Measurements from ENCODE around the gene STRN.
"Not testable (repeated sequence)": the region's sequence is repeated elsewhere in the genome, so short reads cannot be mapped to it uniquely, and the experiment has no call there.

STRN gene

DNA sequence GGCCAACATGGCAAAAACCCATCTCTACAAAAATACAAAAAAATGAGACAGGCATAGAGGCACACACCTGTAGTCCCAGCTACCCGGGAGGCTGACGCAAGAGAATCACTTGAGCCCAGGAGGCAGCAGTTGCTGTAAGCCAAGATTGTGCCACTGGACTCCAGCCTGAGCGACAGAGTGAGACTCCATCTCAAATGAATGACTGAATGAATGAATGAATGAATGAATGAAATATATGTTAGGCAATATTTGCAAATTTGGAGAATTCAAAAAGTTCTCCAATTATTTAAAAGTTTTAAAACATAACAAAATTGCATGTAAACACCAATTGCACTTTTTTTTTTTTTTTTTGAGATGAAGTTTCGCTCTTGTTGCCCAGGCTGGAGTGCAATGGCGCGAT is 61.7 kb downstream of the STRN start:
- Mint-ChIP-seq H3K4me3 (no peak overlapping the region), H3K4me1 (ENCODE audit: low read depth) (peaks cover 6% of the 10 kb centered on the region), H3K36me3 (peaks cover 20% of the 10 kb centered on the region), H3K9me3 (ENCODE audit: low read depth) (no peaks in the 10 kb centered on the region), H3K27me3 (no peaks in the 10 kb centered on the region), H3K27ac (no peak overlapping the region)

DNA sequence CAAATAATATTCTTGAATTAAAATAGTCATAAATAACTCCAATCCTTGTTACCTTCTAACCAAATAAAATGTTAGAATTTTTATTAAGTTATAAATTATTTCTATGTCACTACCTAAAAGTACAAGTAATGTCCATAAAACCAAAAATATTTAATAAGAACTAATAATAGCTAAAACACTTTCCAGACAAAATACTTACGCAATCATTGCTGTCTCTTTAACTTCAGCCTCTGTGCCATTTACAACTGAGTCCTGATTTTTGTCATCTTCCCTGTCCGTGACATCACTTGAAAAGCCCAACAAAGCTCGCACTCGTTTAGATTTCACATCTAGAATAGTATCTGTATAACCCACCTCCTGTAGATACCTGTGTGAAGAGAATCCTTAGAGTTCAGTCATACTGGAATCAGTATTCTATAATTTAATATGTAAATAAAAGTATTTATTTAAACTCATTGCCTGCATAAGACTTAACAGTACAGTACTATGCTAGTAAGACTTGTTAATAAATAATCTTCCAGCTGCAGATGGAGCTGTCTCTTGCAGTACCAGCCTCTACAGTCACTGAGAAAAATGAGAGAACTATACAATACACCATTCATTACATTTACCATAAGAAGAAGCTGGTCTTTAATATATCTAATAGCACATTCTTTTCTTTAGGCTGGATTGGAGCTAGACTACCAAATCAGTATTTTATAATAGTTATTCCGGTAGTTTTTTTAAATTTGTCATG is 63.8 kb downstream of the STRN start:
- Mint-ChIP-seq H3K27ac (no peak overlapping the region), H3K36me3 (peaks cover 12% of the 10 kb centered on the region), H3K9me3 (ENCODE audit: low read depth) (no peaks in the 10 kb centered on the region), H3K27me3 (no peaks in the 10 kb centered on the region), H3K4me1 (ENCODE audit: low read depth) (no peaks in the 10 kb centered on the region), H3K4me3 (no peak overlapping the region)

DNA sequence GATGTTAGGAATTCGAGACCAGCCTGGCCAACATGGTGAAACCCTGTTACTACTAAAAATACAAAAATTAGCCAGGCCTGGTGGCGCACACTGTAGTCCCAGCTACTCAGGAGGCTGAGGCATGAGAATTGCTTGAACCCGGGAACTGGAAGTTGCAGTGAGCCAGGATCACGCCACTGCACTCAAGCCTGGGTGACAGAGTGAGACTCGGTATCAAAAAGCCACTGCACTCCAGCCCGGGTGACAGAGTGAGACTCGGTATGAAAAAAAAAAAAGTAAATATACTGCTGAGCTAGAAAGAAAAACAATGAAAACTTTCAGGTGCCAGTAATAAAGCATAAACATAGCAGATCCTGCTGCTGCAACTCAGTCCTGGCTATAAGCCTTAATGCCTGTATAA is 73.5 kb downstream of the STRN start:
- no peaks in the 10 kb centered on the region for H3K9me3 Mint-ChIP-seq (ENCODE audit: low read depth)
- H3K27me3 Mint-ChIP-seq: no peaks in the 10 kb centered on the region
- H3K4me1 Mint-ChIP-seq (ENCODE audit: low read depth): peaks cover 5% of the 10 kb centered on the region
- no peak overlapping the region for H3K4me3 Mint-ChIP-seq
- no peak overlapping the region for H3K27ac Mint-ChIP-seq
- H3K36me3 Mint-ChIP-seq: peaks cover 8% of the 10 kb centered on the region

- no peaks in the 10 kb centered on the region for H3K27me3 Mint-ChIP-seq
- peaks cover 8% of the 10 kb centered on the region for H3K36me3 Mint-ChIP-seq
- peaks cover 5% of the 10 kb centered on the region for H3K4me1 Mint-ChIP-seq (ENCODE audit: low read depth)
- H3K4me3 Mint-ChIP-seq: no peak overlapping the region
- H3K27ac Mint-ChIP-seq: peak overlapping the region; percentile 58
- H3K9me3 Mint-ChIP-seq (ENCODE audit: low read depth): no peaks in the 10 kb centered on the region
Measured at GRCh38 chr2:36889795-36890194, 76.5 kb downstream of the STRN start.

- not testable (repeated sequence) for H3K36me3 Mint-ChIP-seq; H3K4me3 Mint-ChIP-seq; H3K4me1 Mint-ChIP-seq (ENCODE audit: low read depth); H3K27ac Mint-ChIP-seq; H3K27me3 Mint-ChIP-seq; H3K9me3 Mint-ChIP-seq (ENCODE audit: low read depth)
Measured at GRCh38 chr2:36887095-36887494, 79.2 kb downstream of the STRN start.

DNA sequence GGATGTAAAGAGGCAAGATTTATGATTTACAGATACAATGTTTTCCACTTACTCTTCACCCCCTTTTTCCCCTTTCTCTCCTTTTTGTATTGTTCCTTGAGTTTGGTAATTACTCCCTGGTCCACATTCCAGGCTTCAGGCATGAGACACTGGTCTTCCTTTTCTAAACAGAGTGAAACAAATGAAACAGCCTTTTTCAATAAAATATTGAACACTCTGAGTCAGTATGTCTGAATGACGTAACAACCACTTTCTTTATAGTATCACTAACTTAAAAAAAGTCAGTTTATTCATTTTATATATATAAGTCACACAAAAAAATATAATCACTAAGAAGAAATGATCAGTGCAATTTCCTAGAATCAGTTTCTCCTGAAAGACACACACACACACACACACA is 79.7 kb downstream of the STRN start:
- Mint-ChIP-seq H3K9me3 (ENCODE audit: low read depth) (no peaks in the 10 kb centered on the region), H3K4me3 (no peak overlapping the region), H3K36me3 (peaks cover 10% of the 10 kb centered on the region), H3K4me1 (ENCODE audit: low read depth) (peaks cover 5% of the 10 kb centered on the region), H3K27me3 (no peaks in the 10 kb centered on the region), H3K27ac (no peak overlapping the region)

- Mint-ChIP-seq H3K4me3 (no peak overlapping the region), H3K9me3 (ENCODE audit: low read depth) (no peaks in the 10 kb centered on the region), H3K27me3 (no peaks in the 10 kb centered on the region), H3K36me3 (peaks cover 11% of the 10 kb centered on the region), H3K27ac (no peak overlapping the region), H3K4me1 (ENCODE audit: low read depth) (peaks cover 5% of the 10 kb centered on the region)
Measured at GRCh38 chr2:36885605-36886004, 80.7 kb downstream of the STRN start.

GRCh38 chr2:36882532-36882931 is 83.8 kb downstream of the STRN start:
- Mint-ChIP-seq H3K36me3 (peaks cover 7% of the 10 kb centered on the region), H3K27me3 (no peaks in the 10 kb centered on the region), H3K4me1 (ENCODE audit: low read depth) (no peaks in the 10 kb centered on the region), H3K9me3 (ENCODE audit: low read depth) (no peaks in the 10 kb centered on the region), H3K27ac (no peak overlapping the region), H3K4me3 (no peak overlapping the region)

- Mint-ChIP-seq H3K4me1 (ENCODE audit: low read depth) (no peaks in the 10 kb centered on the region), H3K9me3 (ENCODE audit: low read depth) (no peaks in the 10 kb centered on the region), H3K36me3 (peaks cover 7% of the 10 kb centered on the region), H3K4me3 (no peak overlapping the region), H3K27me3 (no peaks in the 10 kb centered on the region), H3K27ac (no peak overlapping the region)
Measured at GRCh38 chr2:36881816-36882215, 84.5 kb downstream of the STRN start.

DNA sequence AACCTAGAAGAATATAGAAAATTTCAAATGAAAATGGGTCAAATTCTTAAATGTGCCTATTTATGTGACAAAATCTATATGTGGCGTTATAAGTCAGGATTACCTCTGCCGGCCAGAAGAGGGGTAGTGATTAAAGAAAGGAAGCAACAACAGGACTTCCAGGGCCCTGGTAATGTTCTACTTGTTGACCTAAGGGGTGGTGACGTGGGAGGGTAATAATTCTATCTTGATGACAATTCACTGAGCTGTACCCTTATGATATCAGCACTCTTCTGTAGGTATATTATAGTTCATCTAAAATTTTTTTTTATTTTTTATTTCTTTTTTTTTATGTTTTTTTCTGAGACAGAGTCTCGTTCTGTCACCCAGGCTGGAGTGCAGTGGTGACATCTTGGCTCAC is 87.9 kb downstream of the STRN start:
- H3K27ac Mint-ChIP-seq: no peak overlapping the region
- H3K27me3 Mint-ChIP-seq: no peaks in the 10 kb centered on the region
- H3K4me3 Mint-ChIP-seq: no peak overlapping the region
- H3K9me3 Mint-ChIP-seq (ENCODE audit: low read depth): no peaks in the 10 kb centered on the region
- H3K4me1 Mint-ChIP-seq (ENCODE audit: low read depth): no peaks in the 10 kb centered on the region
- H3K36me3 Mint-ChIP-seq: peaks cover 18% of the 10 kb centered on the region

DNA sequence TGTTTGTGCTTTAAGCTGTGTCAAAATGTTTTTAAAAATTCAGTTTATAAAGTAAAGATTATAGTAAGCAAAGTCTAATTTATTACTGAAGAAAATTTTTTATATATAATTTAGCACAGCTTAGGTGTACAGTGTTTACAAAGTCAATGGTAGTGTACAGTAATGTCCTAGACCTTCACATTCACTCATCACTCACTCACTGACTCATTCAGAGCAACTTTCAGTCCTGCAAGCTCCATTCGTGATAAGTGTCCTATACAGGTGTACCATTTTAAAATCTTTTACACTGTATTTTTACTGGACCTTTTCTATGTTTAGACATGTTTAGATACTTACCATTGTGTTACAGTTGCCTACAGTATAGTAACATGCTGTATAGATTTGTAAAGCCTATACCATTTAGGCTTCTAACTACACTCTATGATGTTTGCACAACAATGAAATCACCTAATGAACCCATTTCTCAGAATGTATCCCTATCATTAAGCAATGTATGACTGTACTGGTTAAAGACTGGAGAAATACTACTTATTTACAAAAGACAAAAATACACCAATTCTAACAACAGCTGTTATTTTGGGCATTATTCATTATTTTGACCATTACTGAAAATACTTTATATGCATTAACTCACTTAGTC is 95.1 kb downstream of the STRN start:
- Mint-ChIP-seq H3K36me3 (peaks cover 30% of the 10 kb centered on the region), H3K9me3 (ENCODE audit: low read depth) (no peaks in the 10 kb centered on the region), H3K27ac (no peak overlapping the region), H3K4me1 (ENCODE audit: low read depth) (no peaks in the 10 kb centered on the region), H3K27me3 (no peaks in the 10 kb centered on the region), H3K4me3 (no peak overlapping the region)

GRCh38 chr2:36869606-36870005 is 96.7 kb downstream of the STRN start:
- no peak overlapping the region for H3K4me3 Mint-ChIP-seq
- H3K27me3 Mint-ChIP-seq: no peaks in the 10 kb centered on the region
- no peak overlapping the region for H3K27ac Mint-ChIP-seq
- peaks cover 33% of the 10 kb centered on the region for H3K36me3 Mint-ChIP-seq
- H3K4me1 Mint-ChIP-seq (ENCODE audit: low read depth): no peaks in the 10 kb centered on the region
- no peaks in the 10 kb centered on the region for H3K9me3 Mint-ChIP-seq (ENCODE audit: low read depth)

DNA sequence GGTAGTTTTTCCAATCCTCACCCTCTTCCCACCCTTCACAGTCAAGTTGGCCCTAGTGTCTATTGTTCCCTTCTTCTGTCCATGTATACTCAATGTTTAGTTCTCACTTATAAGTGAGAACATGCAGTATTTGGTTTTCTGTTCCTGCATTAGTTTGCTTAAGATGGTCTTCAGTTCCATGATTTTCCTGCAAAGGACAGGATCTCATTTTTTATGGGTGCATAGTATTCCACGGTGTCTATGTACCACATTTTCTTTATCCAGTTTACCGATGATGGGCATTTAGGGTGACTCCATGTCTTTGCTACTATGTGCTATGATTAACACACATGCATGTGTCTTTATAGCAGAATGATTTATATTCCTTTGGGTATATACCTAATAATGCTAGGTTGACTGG is 104.4 kb downstream of the STRN start:
- Mint-ChIP-seq H3K27ac (no peak overlapping the region), H3K36me3 (peaks cover 39% of the 10 kb centered on the region), H3K4me3 (no peak overlapping the region), H3K27me3 (no peaks in the 10 kb centered on the region), H3K9me3 (ENCODE audit: low read depth) (no peaks in the 10 kb centered on the region), H3K4me1 (ENCODE audit: low read depth) (peaks cover 10% of the 10 kb centered on the region)

- H3K27ac Mint-ChIP-seq: peak overlapping the region; percentile 1
- H3K4me3 Mint-ChIP-seq: no peak overlapping the region
- H3K27me3 Mint-ChIP-seq: no peaks in the 10 kb centered on the region
Measured at GRCh38 chr2:36859366-36859792, 107.0 kb downstream of the STRN start.

GRCh38 chr2:36858551-36859365 is 107.6 kb downstream of the STRN start:
- no peaks in the 10 kb centered on the region for H3K27me3 Mint-ChIP-seq
- peak overlapping the region; percentile 69 for H3K27ac Mint-ChIP-seq
- peaks cover 10% of the 10 kb centered on the region for H3K4me1 Mint-ChIP-seq (ENCODE audit: low read depth)
- H3K9me3 Mint-ChIP-seq (ENCODE audit: low read depth): no peaks in the 10 kb centered on the region
- H3K4me3 Mint-ChIP-seq: no peak overlapping the region
- H3K36me3 Mint-ChIP-seq: peaks cover 27% of the 10 kb centered on the region

More at GRCh38 chr2:36859366-36859792, 107.0 kb downstream of the STRN start:
- Mint-ChIP-seq H3K4me1 (ENCODE audit: low read depth) (peaks cover 10% of the 10 kb centered on the region), H3K36me3 (peaks cover 30% of the 10 kb centered on the region), H3K9me3 (ENCODE audit: low read depth) (no peaks in the 10 kb centered on the region)
